K562 (cell line): ENCODE data around the gene DCN. TPM values are rescaled to one million over a fixed set of nuclear protein-coding genes. Genes with fewer than 3 reads are reported as not detected.

Experiments
- ATAC-seq: fragments of 200-7000 bp; cut with Tn5 transposase; 3 replicates; pipeline ENCODE4 v1.9.1; 2020; ENCODE audit warnings: moderate library complexity
- BruUV-seq: library from RNA; stranded (reverse); fragments of 400-500 nt; replicated peaks from 2 replicates; lab custom pipeline; 2021; lab: Mats Ljungman, UMichigan
- CTCF ChIA-PET: fragments of 300-600 bp; formaldehyde crosslinking; extraction: SDS; loops from one replicate; lab custom pipeline; 2021; ENCODE audit warnings: low intra/inter-chr PET ratio; lab: Yijun Ruan, JAX
- POLR2A ChIA-PET: fragments of 300-600, 350-650 bp; sonication (Branson Sonifier 250); formaldehyde crosslinking; extraction: SDS; loops from one replicate; lab custom pipeline; 2021; ENCODE audit warnings: antibody characterized with exemption, inconsistent platforms; lab: Yijun Ruan, JAX
- DNase-seq, 4 experiments: peaks; one replicate each; pipeline versions ENCODE4 v3.0.0 to v3.0.0-alpha.2; 2011 to 2018; ENCODE audit warnings: low spot score in 3 of 4, mixed read lengths in 3 of 4; ENCODE audit errors: extremely low read depth in 1 of 4
- FAIRE-seq: peaks from 2 replicates; lab custom pipeline; 2011; peaks lifted over from hg19 to GRCh38; lab: Jason Lieb, UNC
- H2AFZ ChIP-seq: 2 replicates; pipeline ENCODE4 v1.6.0; 2011; ENCODE audit warnings: low read depth, low read length, control low read depth, inconsistent platforms
- H3K27ac ChIP-seq: fragments of 200-600 bp; 3 replicates; pipeline ENCODE4 v1.8.0; 2011; ENCODE audit warnings: low read depth, mild to moderate bottlenecking, control low read depth, inconsistent platforms, low read length, moderate library complexity, mixed read lengths; ENCODE audit errors: extremely low read depth
- H3K27me3 ChIP-seq, 2 experiments: fragments of 300-600 bp in 1 of 2; 2 replicates in 1 of 2; 3 replicates in 1 of 2; pipeline versions ENCODE4 v1.6.0 to v1.8.0; 2011; ENCODE audit warnings: inconsistent platforms in 2 of 2, low read length in 2 of 2, mild to moderate bottlenecking in 1 of 2, mixed read lengths in 1 of 2, moderate library complexity in 1 of 2; ENCODE audit not compliant: control insufficient read depth in 2 of 2, insufficient read depth in 2 of 2
- H3K36me3 ChIP-seq: fragments of 300-600 bp; 3 replicates; pipeline ENCODE4 v1.8.0; 2011; ENCODE audit warnings: mild to moderate bottlenecking, low read length, inconsistent platforms; ENCODE audit not compliant: control insufficient read depth, insufficient read depth
- H3K4me1 ChIP-seq, 2 experiments: fragments of 200-600 bp in 1 of 2; replicated peaks in 1 of 2; 2 replicates in 1 of 2; 3 replicates in 1 of 2; pipeline versions ENCODE4 v1.5.1 to v1.8.0; 2011; ENCODE audit warnings: inconsistent platforms in 2 of 2, low read length in 2 of 2, mild to moderate bottlenecking in 1 of 2, mixed read lengths in 1 of 2, moderate library complexity in 1 of 2; ENCODE audit not compliant: control insufficient read depth in 2 of 2, insufficient read depth in 2 of 2
- H3K4me2 ChIP-seq: 2 replicates; pipeline ENCODE4 v1.6.1; 2011; ENCODE audit warnings: low read length, control low read depth, inconsistent platforms, mixed read lengths; ENCODE audit not compliant: insufficient read depth
- H3K4me3 ChIP-seq: fragments of 200-600 bp; sonication (generic), shearing (Covaris generic); 2 replicates; pipeline ENCODE4 v1.5.1; 2016; ENCODE audit warnings: control low read depth, inconsistent platforms
- H3K79me2 ChIP-seq: fragments of 200-600 bp; 3 replicates; pipeline ENCODE4 v1.8.0; 2011; ENCODE audit warnings: low read length, inconsistent platforms; ENCODE audit not compliant: control insufficient read depth, insufficient read depth
- H3K9ac ChIP-seq, 2 experiments: 2 replicates each; pipeline versions ENCODE4 v1.6.0 to v1.6.1; 2011; ENCODE audit warnings: low read depth in 2 of 2, low read length in 2 of 2, control low read depth in 1 of 2, inconsistent platforms in 1 of 2, mild to moderate bottlenecking in 1 of 2, mixed read lengths in 1 of 2; ENCODE audit not compliant: insufficient read depth in 1 of 2
- H3K9me1 ChIP-seq: one replicate; pipeline ENCODE4 v1.6.0; 2011; ENCODE audit warnings: inconsistent platforms, mild to moderate bottlenecking, low read length, moderate library complexity; ENCODE audit not compliant: control insufficient read depth, insufficient read depth
- H3K9me3 ChIP-seq: replicated peaks from 2 replicates; pipeline ENCODE4 v1.5.1; 2011; ENCODE audit warnings: low read depth, low read length, inconsistent platforms; ENCODE audit not compliant: control insufficient read depth, insufficient read depth
- H4K20me1 ChIP-seq: replicated peaks from 2 replicates; pipeline ENCODE4 v1.6.1; 2011; ENCODE audit warnings: low read length, inconsistent platforms, mixed read lengths; ENCODE audit not compliant: control insufficient read depth, insufficient read depth
- ZNF511 ChIP-seq: sonication (generic); formaldehyde crosslinking; IDR thresholded peaks from 2 replicates; pipeline ENCODE4 v1.8.0; 2022; ENCODE audit warnings: mild to moderate bottlenecking, missing genetic modification reagents
- ZNF764 ChIP-seq: fragments of 250-450 bp; sonication (Bioruptor Pico); IDR thresholded peaks from 2 replicates; pipeline ENCODE4 v1.4.0; 2020; ENCODE audit warnings: low read depth, mild to moderate bottlenecking, moderate library complexity
- WGBS: fragments of 100-300 bp; shearing (Covaris generic); methylation state at CpG from one replicate; pipeline ENCODE4 v1.1.6; 2016; ENCODE audit warnings: low coverage, mixed read lengths; ENCODE audit not compliant: insufficient coverage; ENCODE audit errors: missing lambda C conversion rate; 5-methylcytosine and 5-hydroxymethylcytosine counted together
- in situ Hi-C: fragments of 300-500 bp; cut with MboI; formaldehyde crosslinking; loops from 4 replicates; pipeline ENCODE4 v1.15.0; 2018; ENCODE audit warnings: inconsistent platforms, mixed read lengths
- intact Hi-C: fragments of 100-400 bp; cut with micrococcal nuclease; formaldehyde crosslinking; loops from 2 replicates; pipeline ENCODE4 v1.14.2; 2022
- polyA plus RNA-seq, 8 experiments: library from polyadenylated mRNA; depleted of rRNA in 4 of 8; stranded (reverse) in 5 of 8; unstranded in 3 of 8; fragments of >200 nt; fragmentation: Nextera tagmentation in 2 of 8; fragmentation: Illumina TruSeq in 1 of 8; extraction: Ambion mirVana in 2 of 8; extraction: Trizol in 1 of 8; gene quantifications; 2 replicates each; pipeline versions ENCODE4 v1.2.1 to v1.2.3, GENCODE V29; 2011 to 2014; ENCODE audit warnings: inconsistent platforms in 1 of 8, missing spikeins in 1 of 8
- total RNA-seq, 7 experiments: library from RNA; depleted of rRNA in 6 of 7; stranded (reverse); fragments of >200 nt in 6 of 7; fragmentation: Illumina TruSeq in 2 of 7; extraction: Trizol in 2 of 7; gene quantifications; 2 replicates each; pipeline versions ENCODE4 v1.2.1 to v1.2.3, GENCODE V29; 2011 to 2021; ENCODE audit warnings: low replicate concordance in 1 of 7

DCN gene
- total and polyA plus RNA-seq, 9 of the 15 experiments (the other 6 are each of a cell fraction or from before 2014, with no cell fraction given): 0.08 to 2.4 (median 0.31) TPM; not detected in 1

GRCh38 chr12:91161009-91161408 is 21.6 kb downstream of the DCN start:
- H3K9ac ChIP-seq: no peak overlapping the region
- no peak for FAIRE-seq
- no peaks in the 10 kb centered on the region for H3K4me1 ChIP-seq
- no TSS peak for BruUV-seq
- CTCF ChIA-PET: no interaction called here
- H4K20me1 ChIP-seq: no peaks in the 10 kb centered on the region
- no peaks in the 10 kb centered on the region for H3K79me2 ChIP-seq
- H3K9me1 ChIP-seq: no peaks in the 10 kb centered on the region
- H3K9me3 ChIP-seq: no peaks in the 10 kb centered on the region
- H3K4me3 ChIP-seq: no peak overlapping the region
- in situ Hi-C loops (no loop called here), intact Hi-C loops (no loop called here)
- no peaks in the 10 kb centered on the region for H3K36me3 ChIP-seq
- ATAC-seq: no peak
- no peak for TF ChIP-seq ZNF764
- TF ChIP-seq, all 486 proteins: peak for 0
- Histone ChIP-seq H2AFZ (no peak overlapping the region), H3K4me2 (no peak overlapping the region), H3K27ac (no peak overlapping the region), H3K27me3 (no peaks in the 10 kb centered on the region)
- POLR2A ChIA-PET: no interaction called here
- no peak for DNase-seq

- H4K20me1 ChIP-seq: no peaks in the 10 kb centered on the region
- no peak overlapping the region for H3K9ac ChIP-seq
- H3K9me1 ChIP-seq: no peaks in the 10 kb centered on the region
- FAIRE-seq (no peak), DNase-seq (no peak), ATAC-seq (no peak)
- POLR2A ChIA-PET: interaction anchor here (0.7 kb wide), 1 partner anchor 1436 kb away, joined by 4 read pairs; no protein-coding TSS in a partner anchor
- no peak overlapping the region for H2AFZ ChIP-seq
- intact Hi-C loops (no loop called here), in situ Hi-C loops (no loop called here)
- BruUV-seq: no TSS peak
- H3K79me2 ChIP-seq: no peaks in the 10 kb centered on the region
- no peak overlapping the region for H3K4me2 ChIP-seq
- TF ChIP-seq ZNF511 (CRISPR knock-in tag): no peak
- H3K4me1 ChIP-seq: no peaks in the 10 kb centered on the region
- CTCF ChIA-PET: no interaction called here
- no peaks in the 10 kb centered on the region for H3K27me3 ChIP-seq
- H3K9me3 ChIP-seq: no peaks in the 10 kb centered on the region
- H3K4me3 ChIP-seq: no peak overlapping the region
- 0% methylated on average over 2 of the region's 2 CpGs for WGBS
- no peaks in the 10 kb centered on the region for H3K36me3 ChIP-seq
- no peak overlapping the region for H3K27ac ChIP-seq
These were observed 26.6 kb downstream of the DCN start for GRCh38 chr12:91155990-91156389.
